OCI-LY7 (cell line): Measurements from ENCODE around the gene TK1. TPM values are rescaled to one million over a fixed set of nuclear protein-coding genes. Genes with fewer than 3 reads are reported as not detected.
A peak's percentile ranks its signal among the peaks of the same experiment; 100 is the strongest.

ENCODE experiments used
- BruUV-seq: library from RNA; stranded (reverse); fragments of 400-500 nt; replicated peaks from 2 replicates; lab custom pipeline; 2021; lab: Mats Ljungman, UMichigan
- CTCF ChIA-PET: fragments of 300-600 bp; sonication (Branson Sonifier 250); formaldehyde crosslinking; loops from one replicate; lab custom pipeline; 2022; ENCODE audit warnings: antibody characterized with exemption; ENCODE audit not compliant: unreplicated experiment; lab: Charles Lee
- POLR2A ChIA-PET: fragments of 300-600 bp; sonication (Branson Sonifier 250); formaldehyde crosslinking; loops from one replicate; lab custom pipeline; 2022; ENCODE audit warnings: antibody characterized with exemption; lab: Charles Lee
- DNase-seq: peaks from one replicate; pipeline ENCODE4 v3.0.0-alpha.2; 2015; ENCODE audit warnings: low spot score
- H2AFZ ChIP-seq: fragments of 200-600 bp; sonication (generic), shearing (Covaris generic); 2 replicates; pipeline ENCODE4 v1.6.1; 2014; ENCODE audit warnings: mild to moderate bottlenecking, antibody characterized with exemption, low read length, moderate library complexity
- H3K27ac ChIP-seq: fragments of 200-600 bp; sonication (generic); 2 replicates; pipeline ENCODE4 v1.5.1; 2014; ENCODE audit warnings: mixed run types, low read depth, mild to moderate bottlenecking, moderate library complexity, low read length, inconsistent platforms; ENCODE audit not compliant: poor library complexity, severe bottlenecking
- H3K36me3 ChIP-seq: fragments of 200-600 bp; sonication (generic); 2 replicates; pipeline ENCODE4 v1.6.1; 2014; ENCODE audit warnings: mild to moderate bottlenecking, antibody characterized with exemption, low read length, moderate library complexity, mixed read lengths; ENCODE audit not compliant: insufficient read depth
- H3K4me1 ChIP-seq: fragments of 200-600 bp; sonication (generic); 2 replicates; pipeline ENCODE4 v1.5.1; 2014; ENCODE audit warnings: mild to moderate bottlenecking, low read length; ENCODE audit not compliant: insufficient read depth, poor library complexity, severe bottlenecking
- H3K4me2 ChIP-seq: fragments of 200-600 bp; sonication (generic); 2 replicates; pipeline ENCODE4 v1.6.1; 2014; ENCODE audit warnings: mild to moderate bottlenecking, low read length
- H3K4me3 ChIP-seq: fragments of 200-600 bp; sonication (generic); 2 replicates; pipeline ENCODE4 v1.5.1; 2014; ENCODE audit warnings: mild to moderate bottlenecking, low read depth, low read length; ENCODE audit not compliant: poor library complexity, severe bottlenecking
- H3K79me2 ChIP-seq: fragments of 200-600 bp; sonication (generic); 2 replicates; pipeline ENCODE4 v1.6.1; 2016; ENCODE audit warnings: low read depth, mild to moderate bottlenecking, low read length, moderate library complexity, mixed read lengths; ENCODE audit not compliant: insufficient read depth
- H3K9me2 ChIP-seq: fragments of 200-600 bp; sonication (generic); 2 replicates; pipeline ENCODE4 v1.6.1; 2016; ENCODE audit warnings: mild to moderate bottlenecking, low read length, mixed read lengths; ENCODE audit not compliant: insufficient read depth
- H3K9me3 ChIP-seq: fragments of 200-600 bp; sonication (generic); 2 replicates; pipeline ENCODE4 v1.6.1; 2014; ENCODE audit warnings: mild to moderate bottlenecking, mixed run types, low read length, mixed read lengths
- H4K20me1 ChIP-seq: fragments of 200-600 bp; sonication (generic); 2 replicates; pipeline ENCODE4 v1.6.1; 2014; ENCODE audit warnings: mild to moderate bottlenecking, antibody characterized with exemption, low read length, moderate library complexity, mixed read lengths; ENCODE audit not compliant: insufficient read depth
- EZH2phosphoT487 ChIP-seq: fragments of 200-600 bp; sonication (generic); IDR thresholded peaks from 2 replicates; pipeline ENCODE4 v1.6.1; 2018; ENCODE audit warnings: low read depth, borderline replicate concordance, mild to moderate bottlenecking, mixed run types, antibody characterized with exemption, low read length, moderate library complexity, mixed read lengths
- intact Hi-C: fragments of 100-400 bp; cut with micrococcal nuclease; formaldehyde crosslinking; loops from one replicate; pipeline ENCODE4 v1.10.0; 2022; ENCODE audit not compliant: unreplicated experiment
- total RNA-seq, 2 experiments: library from RNA; depleted of rRNA in 1 of 2; stranded (reverse); fragments of >200 nt in 1 of 2; shearing (Covaris generic) in 1 of 2; gene quantifications; 2 replicates each; pipeline ENCODE4 v1.2.3, GENCODE V29; 2014 to 2022
- TF ChIP-seq, protein P1 (sequence below): fragments of 200-600 bp; sonication (generic); conservative IDR thresholded peaks from 2 replicates; pipeline ENCODE4 v1.5.1; 2014; ENCODE audit warnings: mild to moderate bottlenecking, antibody characterized with exemption, low read length, moderate library complexity, mixed read lengths

Gene TK1
- total RNA-seq, 2 experiments from 2014 or later = 108 to 149 TPM

DNA sequence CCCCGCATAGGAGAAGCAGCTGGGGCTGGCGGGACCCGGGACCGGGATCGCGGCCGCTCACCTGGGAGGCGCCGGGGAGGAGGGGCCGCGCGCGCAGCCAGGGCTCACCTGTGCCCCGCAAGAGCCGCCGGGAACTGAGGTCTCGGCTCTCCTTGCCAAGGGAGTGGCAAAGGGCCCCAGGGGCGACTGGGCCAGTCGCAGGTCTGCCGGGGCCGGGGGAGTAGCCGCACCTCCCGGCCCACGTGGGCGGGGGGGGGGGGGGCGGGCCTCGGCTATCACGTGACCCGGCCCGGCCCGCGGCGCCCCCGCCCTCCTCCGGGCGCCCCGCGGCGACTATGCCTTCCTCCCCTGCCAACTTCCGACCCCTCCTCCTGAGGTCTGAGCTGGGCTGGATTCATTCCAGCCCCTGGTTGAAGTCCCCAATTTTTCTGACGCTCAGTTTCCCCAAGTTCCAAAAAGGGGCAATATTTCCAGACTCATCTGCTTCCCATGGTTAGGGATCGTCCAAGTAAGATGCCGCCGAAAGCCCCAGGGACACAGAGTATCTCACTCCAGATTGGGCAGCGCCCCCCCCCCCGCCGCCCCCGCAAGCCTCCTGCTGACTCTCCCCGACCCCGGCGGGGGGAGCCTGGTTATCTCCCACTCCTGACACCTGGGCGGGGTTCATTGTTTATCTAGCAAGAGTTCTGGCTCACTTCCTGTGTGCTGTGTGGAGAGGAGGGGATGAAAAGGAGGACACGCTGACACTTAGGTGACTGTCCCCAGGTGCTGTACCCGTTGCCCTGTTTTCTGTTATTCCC lies 58.1 kb downstream of the TK1 start, which contains the start of gene TMC6:
TSS of gene TMC6 (minus strand) at position 205 of the 800 bp plus-strand sequence. CDS start 1,923 bp downstream, outside the sequence.
- Histone ChIP-seq H3K9me2 (no peaks in the 10 kb centered on the region), H4K20me1 (0 out of 2 replicates have a peak, but pooled peaks cover 4% of the 10 kb centered on the region), H3K4me2 (peak within 1 kb of the TSS; percentile 96), H3K4me3 (peak within 1 kb of the TSS; percentile 81), H3K27ac (peak within 1 kb of the TSS; percentile 91), H3K79me2 (peaks cover 15% of the 10 kb centered on the region; the same call in 1 of the 2 replicates), H3K36me3 (peaks cover 18% of the 10 kb centered on the region), H3K4me1 (peaks cover 85% of the 10 kb centered on the region), H2AFZ (peak within 1 kb of the TSS; percentile 60; the same call in 1 of the 2 replicates), H3K9me3 (no peaks in the 10 kb centered on the region)
- POLR2A ChIA-PET = interaction anchor here (0.9 to 1.8 kb wide), 4 partner anchors 41 to 170 kb away, joined by 3 to 6 read pairs (median 4); partner anchors contain the start of gene TNRC6C
- no TSS peak for BruUV-seq
- CTCF ChIA-PET = no interaction called here
- TF ChIP-seq, protein P1, sequence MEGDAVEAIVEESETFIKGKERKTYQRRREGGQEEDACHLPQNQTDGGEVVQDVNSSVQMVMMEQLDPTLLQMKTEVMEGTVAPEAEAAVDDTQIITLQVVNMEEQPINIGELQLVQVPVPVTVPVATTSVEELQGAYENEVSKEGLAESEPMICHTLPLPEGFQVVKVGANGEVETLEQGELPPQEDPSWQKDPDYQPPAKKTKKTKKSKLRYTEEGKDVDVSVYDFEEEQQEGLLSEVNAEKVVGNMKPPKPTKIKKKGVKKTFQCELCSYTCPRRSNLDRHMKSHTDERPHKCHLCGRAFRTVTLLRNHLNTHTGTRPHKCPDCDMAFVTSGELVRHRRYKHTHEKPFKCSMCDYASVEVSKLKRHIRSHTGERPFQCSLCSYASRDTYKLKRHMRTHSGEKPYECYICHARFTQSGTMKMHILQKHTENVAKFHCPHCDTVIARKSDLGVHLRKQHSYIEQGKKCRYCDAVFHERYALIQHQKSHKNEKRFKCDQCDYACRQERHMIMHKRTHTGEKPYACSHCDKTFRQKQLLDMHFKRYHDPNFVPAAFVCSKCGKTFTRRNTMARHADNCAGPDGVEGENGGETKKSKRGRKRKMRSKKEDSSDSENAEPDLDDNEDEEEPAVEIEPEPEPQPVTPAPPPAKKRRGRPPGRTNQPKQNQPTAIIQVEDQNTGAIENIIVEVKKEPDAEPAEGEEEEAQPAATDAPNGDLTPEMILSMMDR = no peak
- TF ChIP-seq EZH2phosphoT487 = no peak
- DNase-seq = peak; percentile 86
- intact Hi-C loops = loop anchor here (1.0 to 5.0 kb wide), 2 partner anchors 25 to 681 kb away; no protein-coding TSS in a partner anchor

DNA sequence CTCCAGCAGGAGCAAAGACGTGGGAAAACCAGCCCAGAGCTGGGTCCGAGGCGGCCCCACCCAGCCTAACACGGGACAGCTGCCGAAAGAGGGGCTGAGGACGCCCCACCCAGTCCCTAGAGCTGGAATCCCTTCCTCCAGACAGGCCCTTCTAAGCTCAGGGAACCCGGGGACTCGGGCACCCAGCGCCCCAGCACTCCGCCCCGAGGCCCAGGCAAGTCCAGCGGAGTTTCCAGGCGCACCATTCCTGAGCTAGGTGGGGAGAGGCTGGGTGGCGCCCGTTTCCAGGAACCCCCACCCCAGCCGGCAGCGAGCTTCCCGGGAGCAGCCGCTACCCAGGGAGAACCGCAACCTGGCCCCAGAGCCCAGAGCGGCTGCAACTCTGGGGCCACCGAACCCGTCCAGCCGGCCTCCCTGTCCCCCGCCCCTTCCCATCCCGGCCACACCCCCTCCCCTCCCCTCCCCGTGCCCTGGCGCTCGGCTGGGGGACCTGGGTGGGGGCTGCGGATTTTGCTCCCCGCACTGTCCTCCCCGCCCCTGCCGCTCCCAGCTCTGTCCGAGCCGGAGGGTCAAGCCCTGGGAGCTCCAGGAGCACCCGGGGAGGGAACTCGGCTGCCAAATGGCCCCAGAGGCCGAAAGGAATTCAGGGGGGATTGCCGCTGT lies 58.8 kb downstream of the TK1 start:
- CTCF ChIA-PET = interaction anchor here (0.6 kb wide), 1 partner anchor 19 kb away, joined by 3 read pairs; no protein-coding TSS in a partner anchor
- H3K4me3 ChIP-seq = peak overlapping the region; percentile 81
- peak overlapping the region; percentile 91 for H3K27ac ChIP-seq
- peak overlapping the region; percentile 33; the same call in 1 of the 2 replicates for H2AFZ ChIP-seq
- peaks cover 19% of the 10 kb centered on the region for H3K36me3 ChIP-seq
- DNase-seq = peak; percentile 40
- H3K4me2 ChIP-seq = peak overlapping the region; percentile 96
- TF ChIP-seq, protein P1 = no peak
- TF ChIP-seq EZH2phosphoT487 = no peak
- H3K9me2 ChIP-seq = no peaks in the 10 kb centered on the region
- peaks cover 77% of the 10 kb centered on the region for H3K4me1 ChIP-seq
- peaks cover 15% of the 10 kb centered on the region; the same call in 1 of the 2 replicates for H3K79me2 ChIP-seq
- POLR2A ChIA-PET = interaction anchor here (0.5 to 1.8 kb wide), 4 partner anchors 42 to 87 kb away, joined by 3 to 6 read pairs (median 4); no protein-coding TSS in a partner anchor
- no peaks in the 10 kb centered on the region for H3K9me3 ChIP-seq
- H4K20me1 ChIP-seq = 0 out of 2 replicates have a peak, but pooled peaks cover 4% of the 10 kb centered on the region
- BruUV-seq = no TSS peak
- intact Hi-C loops = loop anchor here (1.0 to 5.0 kb wide), 2 partner anchors 25 to 681 kb away; no protein-coding TSS in a partner anchor
